PC-3 (cell line): Measurements from ENCODE around the gene PRSS48. TPM values are rescaled to one million over a fixed set of nuclear protein-coding genes. Genes with fewer than 3 reads are reported as not detected.
A peak's percentile ranks its signal among the peaks of the same experiment; 100 is the strongest.

ENCODE experiments used
- ATAC-seq: fragments of 200-7000 bp; cut with Tn5 transposase; 2 replicates; pipeline ENCODE4 v1.9.1; 2020; ENCODE audit warnings: mild to moderate bottlenecking, moderate library complexity
- BruUV-seq: library from RNA; stranded (reverse); fragments of 400-500 nt; replicated peaks from 2 replicates; lab custom pipeline; 2021; lab: Mats Ljungman, UMichigan
- CTCF ChIA-PET: fragments of 300-600 bp; sonication (Branson Sonifier 250); formaldehyde crosslinking; loops from one replicate; lab custom pipeline; 2022; ENCODE audit warnings: antibody characterized with exemption; lab: Charles Lee
- POLR2A ChIA-PET: fragments of 300-600 bp; sonication (Branson Sonifier 250); formaldehyde crosslinking; loops from one replicate; lab custom pipeline; 2022; ENCODE audit warnings: antibody characterized with exemption; ENCODE audit not compliant: unreplicated experiment; lab: Charles Lee
- DNase-seq: peaks from one replicate; pipeline ENCODE4 v3.0.0-alpha.2; 2015
- H2AFZ ChIP-seq: fragments of 300-600 bp; sonication (generic); 2 replicates; pipeline ENCODE4 v1.6.0; 2016; ENCODE audit warnings: antibody characterized with exemption, low read length
- H3F3A ChIP-seq: fragments of 300-600 bp; sonication (generic); one replicate; pipeline ENCODE4 v1.6.0; 2017; ENCODE audit warnings: antibody characterized with exemption, low read length, control low read depth, mild to moderate bottlenecking; ENCODE audit not compliant: unreplicated experiment
- H3K27ac ChIP-seq: fragments of 300-600 bp; sonication (generic); 2 replicates; pipeline ENCODE4 v1.5.1; 2016; ENCODE audit warnings: mild to moderate bottlenecking, low read length
- H3K27me3 ChIP-seq: fragments of 300-600 bp; sonication (generic); 2 replicates; pipeline ENCODE4 v1.6.1; 2016; ENCODE audit warnings: low read length, mixed read lengths
- H3K36me3 ChIP-seq: fragments of 300-600 bp; sonication (generic); 2 replicates; pipeline ENCODE4 v1.6.1; 2016; ENCODE audit warnings: low read depth, mixed run types, low read length, mixed read lengths
- H3K4me1 ChIP-seq: fragments of 300-600 bp; sonication (generic); 2 replicates; pipeline ENCODE4 v1.5.1; 2016; ENCODE audit warnings: low read length; ENCODE audit not compliant: insufficient read depth
- H3K4me2 ChIP-seq: fragments of 300-600 bp; sonication (generic); 2 replicates; pipeline ENCODE4 v1.6.0; 2016; ENCODE audit warnings: low read length
- H3K4me3 ChIP-seq: fragments of 300-600 bp; sonication (generic); 2 replicates; pipeline ENCODE4 v1.5.1; 2016; ENCODE audit warnings: mild to moderate bottlenecking, low read length, mixed read lengths
- H3K79me2 ChIP-seq: fragments of 300-600 bp; sonication (generic); 2 replicates; pipeline ENCODE4 v1.6.1; 2017; ENCODE audit warnings: low read length, mixed read lengths
- H3K9ac ChIP-seq: fragments of 300-600 bp; sonication (generic); 2 replicates; pipeline ENCODE4 v1.6.0; 2016; ENCODE audit warnings: mild to moderate bottlenecking, low read length
- H3K9me2 ChIP-seq: fragments of 300-600 bp; sonication (generic); replicated peaks from 2 replicates; pipeline ENCODE4 v1.6.1; 2016; ENCODE audit warnings: mixed run types, low read length, mixed read lengths
- H3K9me3 ChIP-seq: fragments of 300-600 bp; sonication (generic); 2 replicates; pipeline ENCODE4 v1.6.1; 2016; ENCODE audit warnings: low read length, mixed read lengths
- H4K20me1 ChIP-seq: fragments of 300-600 bp; sonication (generic); 2 replicates; pipeline ENCODE4 v1.6.1; 2016; ENCODE audit warnings: low read length, mixed read lengths
- EZH2 ChIP-seq: fragments of 300-600 bp; sonication (generic); IDR thresholded peaks from one replicate; pipeline ENCODE4 v1.6.1; 2017; ENCODE audit warnings: antibody characterized with exemption, mild to moderate bottlenecking, low read length; ENCODE audit not compliant: unreplicated experiment
- EZH2phosphoT487 ChIP-seq: fragments of 300-600 bp; sonication (generic); IDR thresholded peaks from 2 replicates; pipeline ENCODE4 v1.6.1; 2018; ENCODE audit warnings: mild to moderate bottlenecking, antibody characterized with exemption, low read length, borderline replicate concordance
- intact Hi-C: fragments of 100-400 bp; cut with micrococcal nuclease; formaldehyde crosslinking; loops from 2 replicates; pipeline ENCODE4 v1.9.0; 2023
- total RNA-seq: library from RNA; depleted of rRNA; stranded (reverse); fragments of >200 nt; gene quantifications from 2 replicates; pipeline ENCODE4 v1.2.3, GENCODE V29; 2014
- TF ChIP-seq, protein P1 (sequence below): fragments of 300-600 bp; sonication (generic); conservative IDR thresholded peaks from 2 replicates; pipeline ENCODE4 v1.5.1; 2017; ENCODE audit warnings: antibody characterized with exemption, low read depth, mild to moderate bottlenecking, low read length

Gene PRSS48
- total RNA-seq, 1 experiment from 2014 or later: not detected

DNA sequence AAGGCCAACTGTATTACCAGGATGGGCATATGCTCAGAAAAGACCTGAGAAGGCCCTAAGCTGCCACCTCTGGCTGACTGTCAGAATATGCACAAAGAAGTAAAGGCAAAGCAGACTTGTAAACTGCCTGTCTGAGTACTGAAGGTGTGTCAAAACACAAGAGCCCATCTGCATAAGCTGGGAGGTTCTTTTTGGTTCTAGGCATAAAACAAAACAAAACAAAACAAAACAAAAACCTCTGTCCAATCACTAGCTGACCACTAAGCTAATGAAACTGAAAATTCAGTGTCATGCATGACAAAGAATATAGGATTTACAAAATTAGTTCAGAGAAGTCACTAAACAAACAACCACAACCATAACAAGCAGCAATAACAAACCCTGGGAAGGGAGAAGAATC is 27.8 kb downstream of the PRSS48 start:
- POLR2A ChIA-PET: no interaction called here

GRCh38 chr4:151310124-151310728 is 33.3 kb downstream of the PRSS48 start:
- TF ChIP-seq, protein P1, sequence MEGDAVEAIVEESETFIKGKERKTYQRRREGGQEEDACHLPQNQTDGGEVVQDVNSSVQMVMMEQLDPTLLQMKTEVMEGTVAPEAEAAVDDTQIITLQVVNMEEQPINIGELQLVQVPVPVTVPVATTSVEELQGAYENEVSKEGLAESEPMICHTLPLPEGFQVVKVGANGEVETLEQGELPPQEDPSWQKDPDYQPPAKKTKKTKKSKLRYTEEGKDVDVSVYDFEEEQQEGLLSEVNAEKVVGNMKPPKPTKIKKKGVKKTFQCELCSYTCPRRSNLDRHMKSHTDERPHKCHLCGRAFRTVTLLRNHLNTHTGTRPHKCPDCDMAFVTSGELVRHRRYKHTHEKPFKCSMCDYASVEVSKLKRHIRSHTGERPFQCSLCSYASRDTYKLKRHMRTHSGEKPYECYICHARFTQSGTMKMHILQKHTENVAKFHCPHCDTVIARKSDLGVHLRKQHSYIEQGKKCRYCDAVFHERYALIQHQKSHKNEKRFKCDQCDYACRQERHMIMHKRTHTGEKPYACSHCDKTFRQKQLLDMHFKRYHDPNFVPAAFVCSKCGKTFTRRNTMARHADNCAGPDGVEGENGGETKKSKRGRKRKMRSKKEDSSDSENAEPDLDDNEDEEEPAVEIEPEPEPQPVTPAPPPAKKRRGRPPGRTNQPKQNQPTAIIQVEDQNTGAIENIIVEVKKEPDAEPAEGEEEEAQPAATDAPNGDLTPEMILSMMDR: no peak
- TF ChIP-seq EZH2 (no peak), EZH2phosphoT487 (no peak)
- Histone ChIP-seq H3K79me2 (peaks cover 91% of the 10 kb centered on the region), H3K4me1 (peaks cover 22% of the 10 kb centered on the region), H3K4me2 (no peak overlapping the region), H3K4me3 (no peak overlapping the region), H3K9ac (no peak overlapping the region), H2AFZ (no peak overlapping the region), H3K9me2 (no peaks in the 10 kb centered on the region), H4K20me1 (0 out of 2 replicates have a peak, but pooled peaks cover 10% of the 10 kb centered on the region), H3K36me3 (no peaks in the 10 kb centered on the region), H3K9me3 (no peaks in the 10 kb centered on the region), H3F3A (peaks cover 3% of the 10 kb centered on the region), H3K27me3 (no peaks in the 10 kb centered on the region), H3K27ac (no peak overlapping the region)
- BruUV-seq: no TSS peak
- POLR2A ChIA-PET: no interaction called here
- CTCF ChIA-PET: no interaction called here
- ATAC-seq (no peak), DNase-seq (no peak)
- intact Hi-C loops: no loop called here

More for the DNA sequence above, 27.8 kb downstream of the PRSS48 start:
- no TSS peak for BruUV-seq
- no peak overlapping the region for H3K9ac ChIP-seq
- H3K4me1 ChIP-seq: peaks cover 13% of the 10 kb centered on the region
- H3K27me3 ChIP-seq: no peaks in the 10 kb centered on the region
- H3K27ac ChIP-seq: peak overlapping the region; percentile 50
- no peaks in the 10 kb centered on the region; the same call in 1 of the 2 replicates for H3K36me3 ChIP-seq
- peak overlapping the region; percentile 1; the same call in 1 of the 2 replicates for H3K4me2 ChIP-seq
- no peaks in the 10 kb centered on the region for H4K20me1 ChIP-seq
- H3K79me2 ChIP-seq: peaks cover 88% of the 10 kb centered on the region
- H3K4me3 ChIP-seq: no peak overlapping the region
- intact Hi-C loops: loop anchor here (2.0 kb wide), 2 partner anchors 14 to 20 kb away; partner anchors contain the start of gene SH3D19
- TF ChIP-seq, protein P1: no peak
- TF ChIP-seq EZH2: no peak
- TF ChIP-seq EZH2phosphoT487: no peak
- no peaks in the 10 kb centered on the region for H3K9me3 ChIP-seq
- H3F3A ChIP-seq: peaks cover 4% of the 10 kb centered on the region
- no peaks in the 10 kb centered on the region for H3K9me2 ChIP-seq
- H2AFZ ChIP-seq: no peak overlapping the region
- CTCF ChIA-PET: interaction anchor here (0.9 kb wide), 1 partner anchor 236 kb away, joined by 4 read pairs; no protein-coding TSS in a partner anchor
- peak; percentile 43 for DNase-seq
- peak; percentile 82 for ATAC-seq
